Loucy (cell line): ENCODE measurements around the gene MYOD1.

ENCODE experiments used
- H2AFZ ChIP-seq: fragments of 200-600 bp; sonication (generic); 2 replicates; pipeline ENCODE4 v1.6.0; 2016; ENCODE audit warnings: antibody characterized with exemption, mild to moderate bottlenecking, low read length, moderate library complexity
- H3F3A ChIP-seq: fragments of 200-600 bp; 2 replicates; pipeline ENCODE4 v1.6.0; 2016; ENCODE audit warnings: antibody characterized with exemption, low read depth, mild to moderate bottlenecking
- H3K27me3 ChIP-seq: fragments of 200-600 bp; sonication (generic); 2 replicates; pipeline ENCODE4 v1.6.1; 2014; ENCODE audit warnings: low read length, mild to moderate bottlenecking; ENCODE audit not compliant: insufficient read depth, poor library complexity, severe bottlenecking
- H3K36me3 ChIP-seq: fragments of 200-600 bp; sonication (generic); 2 replicates; pipeline ENCODE4 v1.6.1; 2016; ENCODE audit warnings: low read length; ENCODE audit not compliant: insufficient read depth
- H3K4me1 ChIP-seq: fragments of 200-600 bp; sonication (generic); 2 replicates; pipeline ENCODE4 v1.5.1; 2014; ENCODE audit warnings: low read length, mild to moderate bottlenecking; ENCODE audit not compliant: insufficient read depth, poor library complexity, severe bottlenecking
- H3K4me2 ChIP-seq: fragments of 200-600 bp; sonication (generic); 2 replicates; pipeline ENCODE4 v1.6.0; 2014; ENCODE audit warnings: antibody characterized with exemption, low read length, low read depth, mild to moderate bottlenecking; ENCODE audit not compliant: poor library complexity, severe bottlenecking
- H3K4me3 ChIP-seq: fragments of 200-600 bp; sonication (generic); 2 replicates; pipeline ENCODE4 v1.5.1; 2014; ENCODE audit warnings: low read length, mild to moderate bottlenecking, mixed read lengths; ENCODE audit not compliant: poor library complexity, severe bottlenecking
- H3K79me2 ChIP-seq: fragments of 200-600 bp; sonication (generic); 2 replicates; pipeline ENCODE4 v1.6.1; 2014; ENCODE audit warnings: low read length; ENCODE audit not compliant: insufficient read depth
- H3K9ac ChIP-seq: fragments of 200-600 bp; sonication (generic); 2 replicates; pipeline ENCODE4 v1.6.0; 2014; ENCODE audit warnings: mild to moderate bottlenecking, low read depth, low read length, moderate library complexity; ENCODE audit not compliant: poor library complexity, severe bottlenecking
- H3K9me2 ChIP-seq: fragments of 200-600 bp; sonication (generic); replicated peaks from 2 replicates; pipeline ENCODE4 v1.6.1; 2016; ENCODE audit warnings: low read depth, low read length, mixed read lengths
- H3K9me3 ChIP-seq: fragments of 200-600 bp; sonication (generic); 2 replicates; pipeline ENCODE4 v1.6.1; 2014; ENCODE audit warnings: mild to moderate bottlenecking, antibody characterized with exemption, low read length, low read depth; ENCODE audit not compliant: insufficient read depth
- H4K20me1 ChIP-seq: fragments of 200-600 bp; sonication (generic); 2 replicates; pipeline ENCODE4 v1.6.0; 2014; ENCODE audit warnings: antibody characterized with exemption, low read length, mild to moderate bottlenecking; ENCODE audit not compliant: insufficient read depth, poor library complexity, severe bottlenecking
- EZH2phosphoT487 ChIP-seq: fragments of 200-600 bp; IDR thresholded peaks from 2 replicates; pipeline ENCODE4 v1.6.1; 2018; ENCODE audit warnings: antibody characterized with exemption, mild to moderate bottlenecking, moderate library complexity, borderline replicate concordance
- TF ChIP-seq, protein P1 (sequence below): fragments of 200-600 bp; sonication (generic); conservative IDR thresholded peaks from 2 replicates; pipeline ENCODE4 v1.5.1; 2014; ENCODE audit warnings: mild to moderate bottlenecking, antibody characterized with exemption, low read length

MYOD1 gene

DNA sequence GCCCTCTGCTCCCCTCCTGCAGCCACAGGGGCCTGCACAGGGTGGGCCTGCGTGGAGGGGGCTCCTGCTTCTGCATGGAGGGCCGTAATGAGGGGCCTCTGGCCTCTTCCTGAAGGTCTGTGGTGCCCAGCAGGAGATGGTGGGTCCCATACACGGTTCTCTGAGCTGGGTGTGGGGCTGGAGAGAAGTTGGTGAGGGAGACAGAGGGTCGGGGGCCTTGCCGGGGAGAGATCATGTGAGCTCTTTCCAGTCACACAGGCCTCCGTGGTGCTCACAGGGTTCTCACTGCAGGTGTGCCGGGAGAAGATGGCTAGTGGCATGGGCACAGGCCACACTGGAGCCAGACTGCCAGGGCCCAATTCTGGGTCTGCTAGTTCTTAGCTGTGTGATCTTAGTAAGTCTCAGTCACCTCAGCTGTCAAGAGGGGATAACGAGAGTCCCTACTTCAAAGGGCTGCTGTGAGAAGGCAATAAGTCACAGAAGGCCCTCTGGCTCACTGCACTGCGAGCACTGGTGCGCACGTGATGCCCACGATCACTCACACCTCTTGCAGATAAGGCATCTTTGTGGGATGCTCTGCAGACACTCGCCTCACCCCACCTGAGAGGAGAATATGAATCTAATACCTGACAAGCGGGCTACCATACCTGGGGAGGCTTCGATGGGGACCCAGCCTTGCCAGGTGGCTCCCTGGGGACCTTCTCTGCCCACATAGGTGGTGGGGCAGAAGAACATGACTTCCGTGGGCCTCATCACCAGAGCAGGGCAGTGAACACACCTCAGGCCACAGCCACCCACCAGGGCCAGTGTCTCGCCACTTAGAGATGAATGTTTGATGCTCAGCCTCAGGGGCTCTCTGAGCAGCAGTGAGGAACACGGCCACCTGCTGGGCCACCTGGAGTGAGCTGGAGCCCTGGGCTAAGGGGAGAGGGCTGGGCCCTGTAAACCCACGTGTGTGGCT lies 29.7 kb downstream of the MYOD1 start:
- no peak overlapping the region for H3K4me3 ChIP-seq
- no peaks in the 10 kb centered on the region for H4K20me1 ChIP-seq
- H3K4me1 ChIP-seq, result no peaks in the 10 kb centered on the region
- no peaks in the 10 kb centered on the region for H3F3A ChIP-seq
- H3K79me2 ChIP-seq, result no peaks in the 10 kb centered on the region
- no peak overlapping the region for H2AFZ ChIP-seq
- no peaks in the 10 kb centered on the region for H3K27me3 ChIP-seq
- no peak overlapping the region for H3K4me2 ChIP-seq
- no peak for TF ChIP-seq EZH2phosphoT487
- TF ChIP-seq, protein P1, sequence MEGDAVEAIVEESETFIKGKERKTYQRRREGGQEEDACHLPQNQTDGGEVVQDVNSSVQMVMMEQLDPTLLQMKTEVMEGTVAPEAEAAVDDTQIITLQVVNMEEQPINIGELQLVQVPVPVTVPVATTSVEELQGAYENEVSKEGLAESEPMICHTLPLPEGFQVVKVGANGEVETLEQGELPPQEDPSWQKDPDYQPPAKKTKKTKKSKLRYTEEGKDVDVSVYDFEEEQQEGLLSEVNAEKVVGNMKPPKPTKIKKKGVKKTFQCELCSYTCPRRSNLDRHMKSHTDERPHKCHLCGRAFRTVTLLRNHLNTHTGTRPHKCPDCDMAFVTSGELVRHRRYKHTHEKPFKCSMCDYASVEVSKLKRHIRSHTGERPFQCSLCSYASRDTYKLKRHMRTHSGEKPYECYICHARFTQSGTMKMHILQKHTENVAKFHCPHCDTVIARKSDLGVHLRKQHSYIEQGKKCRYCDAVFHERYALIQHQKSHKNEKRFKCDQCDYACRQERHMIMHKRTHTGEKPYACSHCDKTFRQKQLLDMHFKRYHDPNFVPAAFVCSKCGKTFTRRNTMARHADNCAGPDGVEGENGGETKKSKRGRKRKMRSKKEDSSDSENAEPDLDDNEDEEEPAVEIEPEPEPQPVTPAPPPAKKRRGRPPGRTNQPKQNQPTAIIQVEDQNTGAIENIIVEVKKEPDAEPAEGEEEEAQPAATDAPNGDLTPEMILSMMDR, result no peak
- no peak overlapping the region for H3K9ac ChIP-seq
- no peaks in the 10 kb centered on the region for H3K9me3 ChIP-seq
- H3K9me2 ChIP-seq, result no peaks in the 10 kb centered on the region
- H3K36me3 ChIP-seq, result no peaks in the 10 kb centered on the region

DNA sequence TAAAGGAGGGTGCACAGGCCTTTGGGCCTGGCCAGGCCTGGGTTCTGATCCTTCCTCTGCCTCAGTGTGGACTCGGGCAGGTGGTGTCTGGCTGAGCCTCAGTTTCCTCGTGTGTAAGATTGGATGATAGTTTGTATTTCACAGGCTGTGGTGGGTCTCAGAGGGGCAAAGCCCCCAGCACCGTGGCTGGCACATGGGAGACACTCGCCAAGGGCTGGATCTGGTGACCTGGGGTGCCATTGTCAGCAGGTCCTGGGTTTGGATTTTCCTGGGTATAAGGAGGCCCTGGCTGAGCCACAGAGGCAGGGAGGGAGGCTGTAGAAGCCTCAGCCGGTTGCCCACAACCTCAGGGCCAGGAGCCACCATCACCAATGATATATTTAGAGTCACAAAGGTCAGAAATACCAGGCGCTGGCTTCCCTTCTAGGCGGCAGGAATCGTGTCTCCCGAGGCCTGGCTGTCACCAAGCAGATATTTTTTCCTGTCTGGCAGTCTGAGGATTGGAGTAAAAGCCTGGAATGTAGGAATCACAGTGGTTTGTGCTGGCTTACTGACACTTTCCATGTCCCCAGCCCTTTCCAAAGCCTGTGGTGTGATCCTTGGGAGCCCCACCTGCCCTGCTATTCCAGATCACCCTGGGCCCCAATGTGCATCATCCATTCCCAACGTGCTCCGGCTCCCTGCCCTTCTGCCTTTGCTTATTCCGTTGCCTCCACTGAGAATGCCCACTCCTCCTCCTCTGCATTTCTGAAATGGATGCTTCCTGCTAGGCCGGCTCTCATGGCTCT lies 30.8 kb downstream of the MYOD1 start:
- H3K79me2 ChIP-seq, result no peaks in the 10 kb centered on the region
- no peaks in the 10 kb centered on the region for H4K20me1 ChIP-seq

DNA sequence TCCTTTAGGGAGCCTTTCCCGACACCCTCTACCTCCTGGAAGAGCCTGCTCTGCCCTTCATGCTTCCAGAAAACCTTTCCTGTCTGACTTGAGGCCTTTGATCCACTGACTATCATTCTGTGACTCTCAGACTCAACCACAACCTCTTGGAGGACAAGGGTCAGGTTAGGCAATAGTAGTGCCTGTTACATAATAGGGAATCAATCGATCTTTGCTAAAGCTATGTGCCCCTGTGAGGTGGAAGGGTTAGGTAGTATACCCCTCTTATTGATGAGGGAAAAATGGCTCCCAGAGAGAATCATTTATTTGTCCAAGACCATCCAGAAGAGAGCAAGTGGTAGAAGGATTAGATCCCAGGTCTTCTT lies 31.4 kb downstream of the MYOD1 start:
- Histone ChIP-seq H3K4me2 (no peak overlapping the region), H3K36me3 (no peaks in the 10 kb centered on the region), H3K9me3 (no peaks in the 10 kb centered on the region), H2AFZ (no peak overlapping the region), H3K9me2 (no peaks in the 10 kb centered on the region), H3K9ac (no peak overlapping the region), H3K4me3 (no peak overlapping the region), H3K4me1 (no peaks in the 10 kb centered on the region), H3K27me3 (no peaks in the 10 kb centered on the region), H3K79me2 (no peaks in the 10 kb centered on the region), H4K20me1 (no peaks in the 10 kb centered on the region), H3F3A (no peaks in the 10 kb centered on the region)
- TF ChIP-seq, protein P1, result no peak
- TF ChIP-seq EZH2phosphoT487, result no peak

More for the DNA sequence above, 30.8 kb downstream of the MYOD1 start:
- no peaks in the 10 kb centered on the region for H3K27me3 ChIP-seq
- H3K4me1 ChIP-seq, result no peaks in the 10 kb centered on the region
- TF ChIP-seq EZH2phosphoT487, result no peak
- TF ChIP-seq, protein P1, result no peak
- no peaks in the 10 kb centered on the region for H3K36me3 ChIP-seq
- H2AFZ ChIP-seq, result no peak overlapping the region
- H3K9me2 ChIP-seq, result no peaks in the 10 kb centered on the region
- no peak overlapping the region for H3K4me2 ChIP-seq
- H3K4me3 ChIP-seq, result no peak overlapping the region
- no peaks in the 10 kb centered on the region for H3K9me3 ChIP-seq
- no peaks in the 10 kb centered on the region for H3F3A ChIP-seq
- no peak overlapping the region for H3K9ac ChIP-seq
